ENCODE results near the gene IFIT2.

DNA sequence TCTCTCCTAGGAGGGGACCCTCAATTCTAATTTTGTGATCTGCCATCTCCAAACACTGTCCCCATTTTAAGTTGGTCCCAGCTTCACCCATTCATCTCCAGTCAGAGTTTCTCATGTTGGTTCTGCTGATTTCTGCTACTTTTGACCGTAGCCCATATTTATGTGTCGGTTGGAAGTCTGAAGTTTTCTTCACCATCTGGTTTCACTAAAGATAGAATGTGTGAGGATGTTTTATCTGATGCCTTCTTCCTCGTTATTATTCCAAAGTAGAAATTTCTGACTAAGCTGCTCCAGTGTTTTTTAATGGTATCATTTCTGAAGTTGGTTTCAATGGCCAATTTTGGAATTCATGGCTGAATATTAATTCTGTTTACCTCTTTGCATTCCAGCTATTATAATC lies 21.3 kb upstream of the IFIT2 start:
- TF ChIP-seq, protein P1, sequence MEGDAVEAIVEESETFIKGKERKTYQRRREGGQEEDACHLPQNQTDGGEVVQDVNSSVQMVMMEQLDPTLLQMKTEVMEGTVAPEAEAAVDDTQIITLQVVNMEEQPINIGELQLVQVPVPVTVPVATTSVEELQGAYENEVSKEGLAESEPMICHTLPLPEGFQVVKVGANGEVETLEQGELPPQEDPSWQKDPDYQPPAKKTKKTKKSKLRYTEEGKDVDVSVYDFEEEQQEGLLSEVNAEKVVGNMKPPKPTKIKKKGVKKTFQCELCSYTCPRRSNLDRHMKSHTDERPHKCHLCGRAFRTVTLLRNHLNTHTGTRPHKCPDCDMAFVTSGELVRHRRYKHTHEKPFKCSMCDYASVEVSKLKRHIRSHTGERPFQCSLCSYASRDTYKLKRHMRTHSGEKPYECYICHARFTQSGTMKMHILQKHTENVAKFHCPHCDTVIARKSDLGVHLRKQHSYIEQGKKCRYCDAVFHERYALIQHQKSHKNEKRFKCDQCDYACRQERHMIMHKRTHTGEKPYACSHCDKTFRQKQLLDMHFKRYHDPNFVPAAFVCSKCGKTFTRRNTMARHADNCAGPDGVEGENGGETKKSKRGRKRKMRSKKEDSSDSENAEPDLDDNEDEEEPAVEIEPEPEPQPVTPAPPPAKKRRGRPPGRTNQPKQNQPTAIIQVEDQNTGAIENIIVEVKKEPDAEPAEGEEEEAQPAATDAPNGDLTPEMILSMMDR (conservative IDR thresholded peaks at IDR 0.05; ENCODE audit: low read length): no peak
- no peak for TF ChIP-seq EZH2phosphoT487 (IDR thresholded peaks at IDR 0.05; ENCODE audit: borderline replicate concordance)
